Astrocyte (in vitro differentiated cells and primary cell): ENCODE data around the gene MTA1. TPM values are rescaled to one million over a fixed set of nuclear protein-coding genes. Genes with fewer than 3 reads are reported as not detected.

Experiments
- DNase-seq: peaks from one replicate; pipeline ENCODE4 v3.0.0-alpha.2; 2010; ENCODE audit warnings: low read depth
- FAIRE-seq: peaks from 2 replicates; lab custom pipeline; 2011; peaks lifted over from hg19 to GRCh38; lab: Jason Lieb, UNC
- H2AFZ ChIP-seq: 2 replicates; pipeline ENCODE4 v1.6.0; 2012; ENCODE audit warnings: low read depth, low read length, inconsistent platforms
- H3K27ac ChIP-seq: 2 replicates; pipeline ENCODE4 v1.5.1; 2011; ENCODE audit warnings: low read depth, low read length, inconsistent platforms
- H3K27me3 ChIP-seq: 2 replicates; pipeline ENCODE4 v1.6.0; 2011; ENCODE audit warnings: low read length, inconsistent platforms; ENCODE audit not compliant: insufficient read depth
- H3K36me3 ChIP-seq: 2 replicates; pipeline ENCODE4 v1.5.1; 2011; ENCODE audit warnings: low read length, inconsistent platforms; ENCODE audit not compliant: insufficient read depth
- H3K4me1 ChIP-seq: 2 replicates; pipeline ENCODE4 v1.5.1; 2011; ENCODE audit warnings: low read length, inconsistent platforms; ENCODE audit not compliant: insufficient read depth
- H3K4me2 ChIP-seq: 2 replicates; pipeline ENCODE4 v1.6.0; 2012; ENCODE audit warnings: low read length, inconsistent platforms
- H3K4me3 ChIP-seq: 2 replicates; pipeline ENCODE4 v1.5.1; 2011; ENCODE audit warnings: low read depth, mild to moderate bottlenecking, low read length, inconsistent platforms; ENCODE audit not compliant: insufficient read depth
- H3K79me2 ChIP-seq: 2 replicates; pipeline ENCODE4 v1.6.0; 2012; ENCODE audit warnings: mild to moderate bottlenecking, low read length, inconsistent platforms; ENCODE audit not compliant: insufficient read depth
- H3K9ac ChIP-seq: 2 replicates; pipeline ENCODE4 v1.6.0; 2012; ENCODE audit warnings: mild to moderate bottlenecking, low read length, inconsistent platforms
- H3K9me3 ChIP-seq: 2 replicates; pipeline ENCODE4 v1.5.1; 2012; ENCODE audit warnings: low read depth, mild to moderate bottlenecking, low read length, inconsistent platforms; ENCODE audit not compliant: insufficient read depth
- H4K20me1 ChIP-seq: 2 replicates; pipeline ENCODE4 v1.6.0; 2012; ENCODE audit warnings: low read length, inconsistent platforms; ENCODE audit not compliant: insufficient read depth
- H3K27ac Mint-ChIP-seq: one replicate; pipeline ENCODE4 v1.8.0; 2021; ENCODE audit warnings: mild to moderate bottlenecking, mixed read lengths; ENCODE audit not compliant: unreplicated experiment
- H3K27me3 Mint-ChIP-seq: one replicate; pipeline ENCODE4 v1.8.0; 2021; ENCODE audit warnings: low read depth, mixed read lengths; ENCODE audit not compliant: unreplicated experiment
- H3K36me3 Mint-ChIP-seq: one replicate; pipeline ENCODE4 v1.8.0; 2021; ENCODE audit warnings: low read depth, mixed read lengths; ENCODE audit not compliant: unreplicated experiment
- H3K4me1 Mint-ChIP-seq: one replicate; pipeline ENCODE4 v1.8.0; 2021; ENCODE audit warnings: low read depth, mixed read lengths; ENCODE audit not compliant: unreplicated experiment
- H3K4me3 Mint-ChIP-seq: one replicate; pipeline ENCODE4 v1.8.0; 2021; ENCODE audit warnings: mild to moderate bottlenecking, moderate library complexity, mixed read lengths; ENCODE audit not compliant: unreplicated experiment
- H3K9me3 Mint-ChIP-seq: one replicate; pipeline ENCODE4 v1.8.0; 2021; ENCODE audit warnings: mild to moderate bottlenecking, mixed read lengths; ENCODE audit not compliant: unreplicated experiment
- CTCF ChIP-seq: IDR thresholded peaks from 2 replicates; pipeline ENCODE4 v1.5.1; 2011; ENCODE audit warnings: low read depth, mild to moderate bottlenecking, inconsistent platforms, low read length, moderate library complexity; ENCODE audit not compliant: insufficient read depth
- EZH2 ChIP-seq: IDR thresholded peaks from 2 replicates; pipeline ENCODE4 v1.6.1; 2012; ENCODE audit warnings: mild to moderate bottlenecking, low read length, inconsistent platforms; ENCODE audit not compliant: insufficient read depth
- total RNA-seq: library from RNA; stranded (reverse); gene quantifications from 2 replicates; pipeline ENCODE4 v1.2.1, GENCODE V29; 2021

The MTA1 gene
- total RNA-seq, 1 donor from 2014 or later = 111 TPM

- Mint-ChIP-seq H3K4me3 (no peak overlapping the region), H3K27ac (no peak overlapping the region), H3K36me3 (peaks cover 2% of the 10 kb centered on the region)
These were observed 37.4 kb downstream of the MTA1 start for GRCh38 chr14:105456736-105457617.

GRCh38 chr14:105458010-105458409, 38.4 kb downstream of the MTA1 start:
- peaks cover 11% of the 10 kb centered on the region for H4K20me1 ChIP-seq
- H3K79me2 ChIP-seq = no peaks in the 10 kb centered on the region
- H3K36me3 ChIP-seq = peaks cover 2% of the 10 kb centered on the region
- Mint-ChIP-seq H3K36me3 (peaks cover 3% of the 10 kb centered on the region), H3K27ac (no peak overlapping the region), H3K4me1 (peaks cover under 1% of the 10 kb centered on the region), H3K4me3 (no peak overlapping the region), H3K27me3 (no peaks in the 10 kb centered on the region), H3K9me3 (no peaks in the 10 kb centered on the region)
- H3K4me1 ChIP-seq = no peaks in the 10 kb centered on the region
- no peak overlapping the region for H2AFZ ChIP-seq
- H3K9ac ChIP-seq = no peak overlapping the region
- H3K27me3 ChIP-seq = no peaks in the 10 kb centered on the region
- no peak overlapping the region for H3K4me3 ChIP-seq
- TF ChIP-seq CTCF (no peak), EZH2 (no peak)
- no peak for DNase-seq
- H3K4me2 ChIP-seq = no peak overlapping the region
- H3K9me3 ChIP-seq = no peaks in the 10 kb centered on the region
- FAIRE-seq = no peak
- no peak overlapping the region for H3K27ac ChIP-seq

More at GRCh38 chr14:105456736-105457617, 37.4 kb downstream of the MTA1 start:
- DNase-seq = no peak
- Mint-ChIP-seq H3K4me1 (no peaks in the 10 kb centered on the region), H3K9me3 (no peaks in the 10 kb centered on the region), H3K27me3 (no peaks in the 10 kb centered on the region)
- H3K9ac ChIP-seq = no peak overlapping the region
- FAIRE-seq = no peak
- peaks cover 2% of the 10 kb centered on the region for H3K36me3 ChIP-seq
- H3K4me2 ChIP-seq = no peak overlapping the region
- H3K79me2 ChIP-seq = no peaks in the 10 kb centered on the region
- no peak for TF ChIP-seq EZH2
- no peak for TF ChIP-seq CTCF
- no peak overlapping the region for H3K4me3 ChIP-seq
- no peaks in the 10 kb centered on the region for H3K4me1 ChIP-seq
- H2AFZ ChIP-seq = no peak overlapping the region
- no peaks in the 10 kb centered on the region for H3K27me3 ChIP-seq
- peaks cover 11% of the 10 kb centered on the region for H4K20me1 ChIP-seq
- no peak overlapping the region for H3K27ac ChIP-seq
- no peaks in the 10 kb centered on the region for H3K9me3 ChIP-seq

GRCh38 chr14:105458571-105458970, 38.9 kb downstream of the MTA1 start:
- Histone ChIP-seq H3K9ac (no peak overlapping the region), H3K4me2 (no peak overlapping the region), H3K4me1 (no peaks in the 10 kb centered on the region), H3K27me3 (no peaks in the 10 kb centered on the region), H3K4me3 (no peak overlapping the region), H3K27ac (no peak overlapping the region), H3K36me3 (peaks cover 2% of the 10 kb centered on the region), H2AFZ (no peak overlapping the region), H3K79me2 (no peaks in the 10 kb centered on the region), H3K9me3 (no peaks in the 10 kb centered on the region), H4K20me1 (peaks cover 11% of the 10 kb centered on the region)
- H3K4me1 Mint-ChIP-seq = peaks cover 1% of the 10 kb centered on the region
- H3K27me3 Mint-ChIP-seq = no peaks in the 10 kb centered on the region
- no peak overlapping the region for H3K27ac Mint-ChIP-seq
- no peak overlapping the region for H3K4me3 Mint-ChIP-seq
- TF ChIP-seq CTCF (no peak), EZH2 (no peak)
- FAIRE-seq (no peak), DNase-seq (no peak)
- H3K36me3 Mint-ChIP-seq = peaks cover 3% of the 10 kb centered on the region
- no peaks in the 10 kb centered on the region for H3K9me3 Mint-ChIP-seq
